ENCODE measurements around the gene C1orf105.

The C1orf105 gene

DNA sequence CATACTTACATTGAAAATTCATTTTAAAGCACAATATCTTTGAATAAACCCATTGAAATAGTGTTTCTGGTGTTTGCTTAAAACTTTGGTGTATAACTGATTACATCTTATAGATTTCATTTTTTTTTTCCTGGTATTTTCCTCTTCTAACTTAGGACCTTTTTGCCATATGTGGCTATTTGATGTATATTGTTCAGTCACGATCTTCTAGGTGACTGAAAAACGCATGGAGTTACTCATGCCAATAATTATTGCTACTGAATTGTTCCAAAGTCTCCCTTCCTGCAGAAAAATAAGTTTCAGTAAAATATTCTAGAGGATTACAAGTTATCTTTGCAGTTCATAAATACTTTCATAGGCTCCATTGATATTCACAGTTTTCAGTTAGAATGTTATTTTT, 22.9 kb upstream of the C1orf105 start:
- no peak for DNase-seq

DNA sequence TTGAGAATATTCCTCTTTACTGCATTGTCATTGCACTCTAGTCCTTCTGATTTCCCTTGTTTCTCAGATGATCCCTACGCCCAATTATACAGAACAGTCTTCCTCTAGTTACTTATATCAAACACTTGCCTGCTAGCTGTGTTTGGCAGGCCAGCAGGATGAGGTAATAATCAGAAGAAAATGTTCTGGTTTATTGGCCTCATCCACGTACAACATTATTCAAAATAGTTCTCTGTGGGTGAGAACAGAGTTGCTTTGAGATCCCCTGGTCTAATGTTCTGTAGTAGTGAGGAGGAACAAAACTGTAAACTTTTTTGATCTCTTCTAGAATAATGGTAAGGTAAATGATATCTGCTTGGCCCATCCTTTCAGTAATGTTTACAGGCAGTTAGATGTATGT, 22.3 kb upstream of the C1orf105 start:
- DNase-seq = no peak

DNA sequence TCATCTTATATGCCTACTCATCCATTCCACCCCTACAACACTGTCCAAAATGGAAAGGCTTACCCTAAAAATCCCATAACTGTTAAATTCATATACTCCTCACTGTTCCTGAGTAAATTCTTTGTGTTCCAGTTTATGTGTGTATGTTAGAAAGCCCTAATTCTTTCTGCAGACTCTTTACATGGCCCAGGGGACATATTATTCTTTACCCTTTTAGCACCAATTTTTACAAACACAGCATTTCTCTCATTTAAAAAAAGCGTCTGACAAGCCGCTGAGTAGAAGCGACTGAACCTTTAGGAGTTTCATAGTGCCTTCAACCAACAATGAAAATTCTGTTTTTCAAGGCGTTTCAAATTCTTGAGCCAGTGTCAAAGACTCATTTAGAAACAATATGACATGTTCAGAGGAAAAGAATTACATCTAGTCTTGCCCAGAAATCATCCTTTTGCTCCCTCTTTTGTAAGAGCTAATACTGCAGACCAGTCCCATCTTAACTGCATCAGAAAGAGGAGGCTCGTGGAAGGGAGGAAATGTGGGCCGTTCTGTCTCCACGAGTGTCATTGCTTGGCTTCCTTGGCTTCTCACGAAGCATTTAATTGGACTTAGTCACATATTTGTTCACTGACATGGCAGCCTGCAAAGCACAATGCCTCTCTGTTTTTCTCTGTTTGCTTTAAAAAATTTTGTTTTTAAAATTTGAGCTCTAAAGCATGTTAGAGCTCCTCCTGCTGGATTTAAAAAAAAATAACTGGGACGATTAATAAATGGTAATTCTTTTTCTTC, 21.3 kb upstream of the C1orf105 start:
- DNase-seq = no peak

DNA sequence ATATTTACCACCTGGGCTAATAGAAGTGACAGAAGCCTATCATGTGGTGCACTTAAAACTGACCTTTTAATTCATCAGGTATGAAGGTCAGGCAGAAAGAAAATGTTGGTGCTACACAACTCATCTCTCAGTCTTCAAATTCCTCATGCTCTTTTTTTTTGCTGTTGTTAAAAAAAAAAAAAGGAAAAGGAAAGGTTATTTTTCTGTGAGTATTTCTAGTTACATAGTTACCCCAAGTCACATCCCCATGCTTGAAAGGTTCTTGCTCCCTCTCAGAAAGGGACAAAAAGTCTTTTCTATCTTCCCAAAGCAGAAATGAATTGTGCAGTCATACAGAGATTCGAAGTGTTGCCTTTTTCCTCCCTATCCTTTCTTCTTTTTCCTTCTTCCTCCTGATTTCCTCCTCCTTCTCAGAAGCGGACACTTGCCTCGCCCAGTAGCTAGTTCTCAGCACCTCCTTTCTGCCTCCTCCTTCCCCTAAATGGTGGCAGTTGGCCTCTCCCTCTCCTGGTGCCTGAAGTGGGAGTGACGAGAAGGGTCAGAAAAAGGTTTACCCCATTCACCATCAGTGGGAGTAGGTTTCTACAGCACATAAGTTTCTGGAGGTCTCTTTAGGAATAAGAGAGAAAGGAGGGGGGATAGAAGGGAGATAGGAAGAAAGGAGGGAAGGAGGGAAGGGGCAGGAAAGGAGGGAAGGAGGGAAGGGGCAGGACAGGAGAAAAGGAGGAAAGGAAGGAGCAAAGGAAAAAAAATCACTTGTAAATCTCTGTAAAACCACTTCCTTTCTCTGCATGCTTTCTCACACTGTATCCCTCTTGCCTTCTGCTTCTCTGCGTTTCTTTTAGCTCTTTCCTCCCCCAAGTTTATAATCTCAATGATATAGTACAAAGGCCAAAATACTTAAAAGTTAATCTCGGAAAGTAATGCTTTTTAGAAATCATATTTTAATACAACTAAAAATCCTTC, 20.4 kb upstream of the C1orf105 start:
- DNase-seq = no peak

DNA sequence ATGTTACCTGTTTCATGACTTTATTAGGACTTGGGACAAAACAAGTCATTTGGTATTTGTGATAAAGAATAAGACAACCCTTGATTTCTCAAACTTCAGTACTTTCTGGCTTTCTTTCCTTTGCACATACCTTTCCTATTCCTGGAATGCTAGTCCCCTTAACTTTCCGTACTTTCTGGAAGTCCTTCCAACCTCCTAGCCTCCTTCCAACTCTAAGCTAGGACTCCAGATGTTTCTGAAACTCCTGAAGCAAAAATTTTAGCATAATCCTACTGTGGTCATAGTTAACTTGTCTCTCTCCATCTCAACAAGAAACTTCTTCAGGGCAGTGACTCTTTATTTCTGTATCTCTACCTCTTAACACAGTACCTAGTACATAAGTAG, 19.8 kb upstream of the C1orf105 start:
- no peak for DNase-seq

DNA sequence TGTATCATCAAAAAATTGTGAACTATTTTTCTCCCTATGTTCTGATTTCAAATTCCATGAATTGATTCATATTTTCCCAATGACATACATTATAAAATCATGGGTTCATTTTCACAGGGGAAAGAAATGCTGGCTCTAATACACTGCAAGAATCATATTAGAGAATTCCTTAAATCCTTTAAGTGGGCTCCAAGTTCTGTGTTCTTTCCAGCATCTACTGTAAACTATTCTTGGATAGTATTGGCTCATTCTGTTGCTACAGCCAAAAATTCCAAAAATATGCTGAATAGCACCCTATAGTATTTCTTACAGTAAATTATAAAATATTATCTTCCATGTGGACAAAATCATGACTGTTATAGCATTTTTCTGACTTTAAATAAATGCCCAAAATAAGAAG, 19.0 kb upstream of the C1orf105 start:
- no peak for DNase-seq

DNA sequence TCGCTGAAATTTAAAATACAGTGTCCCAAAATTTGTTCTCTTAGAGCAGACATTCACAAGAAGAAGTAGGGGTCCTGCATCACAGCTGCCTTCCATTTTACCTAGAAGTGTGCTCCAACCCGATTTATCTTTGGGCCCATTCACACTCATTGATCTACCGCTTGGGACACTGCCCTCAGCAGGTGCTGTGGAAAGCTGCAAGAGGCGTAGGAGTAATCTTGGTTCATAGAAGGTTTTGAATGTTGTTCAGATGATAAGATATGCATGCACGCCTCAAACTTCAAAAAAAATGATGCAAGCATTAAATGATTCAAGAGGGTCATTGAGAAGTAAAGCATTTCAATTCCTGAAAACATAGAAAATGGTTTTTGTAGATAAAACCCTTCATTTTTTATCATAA, 18.6 kb upstream of the C1orf105 start:
- DNase-seq = no peak

DNA sequence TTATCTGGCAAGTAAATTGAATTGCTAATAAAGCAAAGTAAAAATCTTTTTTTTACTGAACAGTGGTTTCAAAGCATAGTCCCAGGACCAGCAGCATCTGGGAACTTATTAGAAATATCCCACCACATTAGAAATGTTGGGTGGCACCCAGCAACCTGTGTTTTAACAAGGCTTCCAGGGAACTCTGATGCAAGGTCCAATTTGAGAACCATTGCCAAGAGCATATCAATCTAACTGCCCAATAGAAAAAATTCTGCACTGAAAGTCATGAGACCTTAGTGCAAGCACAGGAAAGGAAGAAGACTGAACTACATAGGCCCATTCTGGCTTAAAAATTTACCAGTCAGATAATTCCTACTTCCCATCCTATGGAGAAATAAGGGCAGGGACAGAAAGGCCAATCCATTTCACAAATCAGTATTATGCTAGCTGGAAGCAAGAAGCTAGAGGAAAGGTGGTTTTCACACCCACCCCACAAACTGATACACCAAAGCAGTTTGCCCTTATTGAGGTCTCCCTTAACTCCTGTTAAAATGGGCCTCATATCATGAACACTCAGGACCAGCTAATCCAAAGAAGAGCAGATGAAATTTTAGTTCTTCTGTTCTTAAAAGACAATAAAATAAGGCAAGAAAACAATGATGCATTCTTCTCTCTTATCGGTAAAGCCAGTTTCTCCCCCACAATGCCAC, 17.5 kb upstream of the C1orf105 start:
- DNase-seq = no peak

DNA sequence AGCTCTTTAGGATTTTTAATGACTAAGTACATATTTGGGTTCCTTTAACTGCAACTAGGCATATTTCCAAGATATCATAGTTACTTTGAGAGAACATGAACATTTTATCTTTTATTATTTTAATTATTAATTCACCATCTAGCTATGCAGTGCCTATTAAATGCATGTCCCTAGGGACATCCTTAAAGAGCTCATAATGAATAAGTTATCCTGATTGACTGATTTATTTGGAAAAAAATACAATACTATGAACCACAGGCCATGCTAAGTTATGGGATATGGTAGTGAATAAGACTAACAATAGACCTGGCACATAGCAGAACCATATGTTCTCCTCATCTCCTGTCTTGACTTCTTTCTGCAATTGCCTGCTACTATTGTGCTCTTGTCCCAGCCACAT, 16.4 kb upstream of the C1orf105 start:
- DNase-seq = peak; percentile 15

DNA sequence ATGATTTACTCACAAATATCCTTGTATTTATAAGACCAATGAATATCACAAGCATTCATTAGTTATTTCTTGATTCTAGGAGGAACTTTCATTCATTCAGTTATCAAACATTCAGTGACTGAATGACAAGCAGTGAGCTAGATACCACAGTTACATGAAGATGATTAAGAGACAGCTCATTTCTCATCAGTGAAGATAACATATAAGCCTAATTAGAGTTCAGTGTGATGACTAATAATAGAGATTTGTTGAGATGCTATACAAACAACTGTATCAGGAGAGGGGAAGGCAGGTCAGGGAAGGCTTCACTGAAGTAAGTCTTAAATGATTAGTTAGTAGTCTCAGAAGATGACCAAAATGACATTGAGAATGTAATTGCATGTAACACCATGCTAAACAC, 14.6 kb upstream of the C1orf105 start:
- no peak for DNase-seq

DNA sequence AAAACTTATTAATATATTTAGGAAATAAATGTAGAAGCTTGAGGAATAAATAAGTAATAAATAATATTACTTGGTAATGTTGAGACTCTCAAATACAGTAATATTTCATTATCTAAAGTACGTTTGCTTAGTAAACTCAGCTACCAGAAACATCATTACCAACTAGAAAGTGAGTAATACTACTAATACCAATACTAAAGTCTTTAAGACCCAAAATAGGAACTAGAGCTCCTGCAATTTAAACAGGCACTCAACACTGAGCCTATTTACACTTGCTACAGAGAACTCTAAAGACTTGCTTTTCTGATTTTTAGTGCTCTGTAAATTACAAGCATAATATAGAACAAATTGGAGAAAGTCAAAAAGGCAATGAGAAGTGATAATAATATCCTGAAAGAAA, 13.5 kb upstream of the C1orf105 start:
- DNase-seq = no peak

DNA sequence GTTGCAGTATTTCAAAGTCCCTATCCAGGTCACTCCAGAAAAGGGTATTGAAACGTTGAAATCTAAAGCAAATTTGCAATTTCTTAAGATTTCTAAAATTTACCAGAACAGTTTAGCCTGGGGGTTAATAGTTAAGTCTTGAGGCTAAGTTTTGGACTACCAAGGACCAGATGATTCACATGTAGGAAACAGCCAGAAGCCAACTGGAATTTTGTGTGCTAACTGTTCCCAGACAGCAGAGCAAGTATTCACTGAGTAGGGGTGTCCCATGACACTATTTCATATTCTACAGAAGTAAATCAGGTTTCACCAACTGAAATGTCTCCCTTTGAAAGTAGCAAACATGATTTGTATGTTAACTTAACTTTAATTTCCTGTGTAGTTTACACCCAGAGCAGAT, 11.5 kb upstream of the C1orf105 start:
- no peak for DNase-seq

DNA sequence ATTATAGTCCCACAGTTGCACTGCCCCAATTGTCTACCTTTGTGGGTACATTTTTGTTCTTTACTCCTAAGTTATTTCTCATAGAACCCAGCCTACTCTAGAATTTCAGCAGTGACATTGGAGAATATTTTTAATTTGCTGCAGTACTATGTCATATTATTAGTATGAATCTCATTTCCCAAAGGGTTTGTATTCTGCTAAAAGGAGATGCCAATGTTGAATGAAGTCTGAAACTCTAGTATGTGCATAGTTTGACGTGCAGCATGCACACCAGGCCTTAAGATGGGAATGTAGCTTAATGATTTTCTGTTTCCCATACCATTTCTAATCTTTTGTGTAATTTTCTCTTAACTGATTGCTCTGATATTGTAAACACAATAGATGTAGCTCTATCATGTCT, 10.5 kb upstream of the C1orf105 start:
- DNase-seq = no peak

DNA sequence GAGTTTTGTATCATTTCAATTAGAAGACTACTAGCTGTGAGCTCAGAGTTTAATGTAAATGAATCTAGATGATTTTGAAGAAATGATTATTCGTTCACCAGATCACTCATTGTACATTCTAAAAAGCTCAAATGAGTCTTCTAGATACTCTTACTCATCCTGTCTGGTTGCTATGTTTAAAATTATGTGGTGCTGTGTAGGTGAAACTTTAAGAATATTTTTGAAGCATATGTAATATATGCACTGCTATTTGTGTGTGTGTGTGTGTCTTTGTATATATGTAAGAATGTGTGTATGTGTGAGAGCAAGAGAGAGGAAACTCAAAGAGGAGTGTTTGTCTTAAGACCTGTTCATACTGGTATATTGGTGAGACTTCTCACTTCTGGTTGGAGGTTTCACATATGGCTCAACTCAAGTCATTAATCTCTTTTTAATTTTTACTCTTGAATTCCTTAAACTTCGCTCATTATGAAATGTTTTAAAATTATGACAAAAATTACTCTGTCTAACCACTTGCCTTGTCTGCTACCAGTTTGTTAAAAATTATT, 8.6 kb upstream of the C1orf105 start:
- no peak for DNase-seq

DNA sequence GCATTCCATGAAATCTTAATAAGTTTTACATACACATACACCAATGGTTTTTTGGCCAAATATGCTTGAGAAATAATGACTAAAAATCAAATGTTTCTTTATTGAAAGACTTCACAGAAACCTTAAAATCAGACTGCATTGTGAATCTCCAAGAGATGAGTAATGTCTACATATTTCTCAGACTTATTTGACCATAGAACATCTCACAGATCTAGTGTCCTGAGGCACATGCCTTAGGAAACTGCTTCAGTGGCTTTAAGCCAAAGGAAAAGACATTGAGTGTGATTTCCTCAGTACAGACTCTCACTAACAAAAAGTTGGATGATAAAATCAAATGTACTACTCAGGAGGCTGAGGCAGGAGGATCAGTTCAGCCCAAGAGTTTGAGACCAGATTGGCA, 6.2 kb upstream of the C1orf105 start:
- no peak for DNase-seq

DNA sequence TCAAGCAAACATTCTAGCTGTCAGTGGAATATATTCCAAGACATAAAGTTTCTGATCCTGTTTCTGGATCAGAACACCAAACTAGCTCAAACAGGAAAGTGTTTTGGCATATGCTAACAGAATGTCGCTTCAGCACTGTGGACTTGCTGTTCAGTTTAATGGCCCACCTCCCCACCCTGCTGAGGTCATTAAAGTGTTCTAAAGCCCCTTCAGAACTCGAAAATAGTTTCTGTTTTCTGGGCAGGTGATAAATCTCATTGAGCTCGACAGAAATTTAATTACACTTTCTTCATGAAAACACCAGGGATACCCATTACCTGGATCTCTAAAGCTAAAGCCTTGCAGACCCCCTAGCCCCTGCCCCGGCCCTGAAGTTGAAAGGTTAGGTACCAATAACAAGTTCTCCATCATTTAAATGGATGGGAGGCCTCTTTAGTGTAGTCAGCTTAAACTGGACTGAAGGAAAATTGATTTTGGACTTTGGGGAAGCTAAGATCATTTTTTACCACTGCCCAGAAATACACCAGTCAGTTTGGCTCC, 3.9 kb upstream of the C1orf105 start:
- DNase-seq = no peak

DNA sequence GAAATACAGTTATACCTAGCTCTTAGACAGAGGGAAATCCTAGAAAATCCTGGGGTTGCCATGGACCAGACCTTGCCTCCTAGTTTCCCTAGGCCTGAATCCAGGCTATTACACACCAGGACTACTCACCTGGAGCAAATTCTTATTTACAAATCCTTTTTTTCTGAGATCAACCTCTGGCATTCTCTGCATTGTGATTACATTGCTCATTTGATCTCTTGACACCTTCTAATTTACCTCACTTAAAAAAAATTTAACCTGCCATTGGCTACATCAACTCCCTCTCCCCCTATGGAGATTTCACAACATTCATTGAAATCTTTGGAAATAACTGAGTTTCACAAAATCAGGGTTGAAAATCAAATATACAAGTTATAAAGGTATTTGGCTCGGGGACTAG, 2.9 kb upstream of the C1orf105 start:
- DNase-seq = no peak

DNA sequence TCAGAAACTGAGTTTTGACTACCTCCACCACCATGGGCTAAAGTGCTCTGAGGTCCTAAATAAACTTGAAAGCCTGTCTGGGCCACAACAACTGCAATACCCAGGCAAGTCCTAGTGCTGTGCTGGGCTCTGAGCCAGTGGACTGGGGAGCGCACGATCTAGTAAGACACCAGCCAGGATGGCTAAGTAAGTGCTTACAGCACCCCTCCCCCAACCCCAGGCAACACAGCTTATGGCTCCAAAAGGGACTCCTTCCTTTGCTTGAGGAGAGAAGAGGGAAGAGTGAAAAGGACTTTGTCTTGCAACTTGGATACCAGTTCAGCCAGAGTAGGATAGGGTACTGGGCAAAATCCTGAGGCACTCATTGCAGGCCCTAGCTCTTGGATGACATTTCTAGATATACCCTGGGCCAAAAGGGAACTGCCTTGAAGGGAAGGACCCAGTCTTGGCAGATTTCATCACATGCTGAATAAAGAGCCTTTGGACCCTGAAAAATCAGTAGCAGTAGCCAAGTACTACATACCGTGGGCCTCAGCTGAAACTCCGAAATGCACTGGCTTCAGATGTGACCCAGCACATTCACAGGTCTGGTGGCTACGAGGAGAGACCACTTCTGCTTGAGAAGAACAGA, 1.6 kb downstream of the C1orf105 start:
- DNase-seq = no peak

DNA sequence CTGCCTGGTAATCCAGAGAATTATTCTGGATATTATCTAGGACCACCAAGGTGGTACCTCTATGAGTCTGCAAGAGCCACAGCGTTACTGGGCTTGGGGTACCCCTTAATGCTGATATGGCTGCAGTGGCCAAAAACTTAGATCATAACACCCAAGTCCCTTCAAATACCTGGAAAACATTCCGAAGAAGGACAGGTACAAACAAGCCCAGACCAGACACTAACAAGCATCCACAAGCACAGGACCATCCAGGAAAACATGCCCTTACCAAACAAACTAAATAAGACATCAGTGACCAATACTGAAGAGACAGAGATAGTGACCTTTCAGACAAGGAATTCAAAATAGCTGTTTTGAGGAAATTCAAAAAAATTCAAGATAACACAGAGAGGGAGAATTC, 2.9 kb downstream of the C1orf105 start:
- no peak for DNase-seq

DNA sequence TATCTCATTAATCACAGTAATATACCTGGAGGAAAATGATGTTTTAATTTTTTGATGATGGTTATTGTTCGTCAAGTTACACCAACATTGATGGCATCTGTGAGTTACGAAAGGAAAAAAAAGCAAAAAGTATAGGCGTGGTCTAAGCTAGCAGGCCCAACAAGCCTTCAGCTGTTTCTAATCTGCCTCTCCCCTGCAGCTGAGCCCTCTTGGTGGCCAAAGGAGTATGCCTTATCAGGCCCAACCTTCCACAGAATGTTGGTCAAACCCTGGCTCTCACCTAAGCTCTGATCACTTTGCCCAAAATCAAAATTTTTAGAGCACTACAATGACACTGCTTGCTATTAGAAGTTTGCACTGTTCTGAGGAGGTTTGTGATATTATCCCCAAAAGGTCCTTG, 4.9 kb downstream of the C1orf105 start:
- DNase-seq = no peak

DNA sequence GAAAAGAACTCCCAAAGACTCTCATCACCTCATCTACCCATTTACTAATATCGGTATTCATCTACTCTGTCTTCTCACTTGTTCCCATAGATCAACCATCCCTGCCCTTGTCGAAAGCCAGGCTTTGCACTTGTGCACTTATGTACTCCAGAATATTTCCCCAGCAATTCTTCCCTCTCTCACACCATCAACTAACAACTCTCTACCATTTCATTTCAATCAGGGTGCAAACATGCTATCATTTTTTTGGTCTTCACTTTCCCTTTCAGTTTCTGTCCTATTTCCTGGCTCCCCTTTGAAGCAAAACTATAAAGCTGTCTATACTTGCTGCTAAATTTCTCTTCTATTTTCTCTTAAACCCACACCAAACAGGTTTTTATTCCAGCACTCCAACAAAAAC, 6.7 kb downstream of the C1orf105 start:
- no peak for DNase-seq

DNA sequence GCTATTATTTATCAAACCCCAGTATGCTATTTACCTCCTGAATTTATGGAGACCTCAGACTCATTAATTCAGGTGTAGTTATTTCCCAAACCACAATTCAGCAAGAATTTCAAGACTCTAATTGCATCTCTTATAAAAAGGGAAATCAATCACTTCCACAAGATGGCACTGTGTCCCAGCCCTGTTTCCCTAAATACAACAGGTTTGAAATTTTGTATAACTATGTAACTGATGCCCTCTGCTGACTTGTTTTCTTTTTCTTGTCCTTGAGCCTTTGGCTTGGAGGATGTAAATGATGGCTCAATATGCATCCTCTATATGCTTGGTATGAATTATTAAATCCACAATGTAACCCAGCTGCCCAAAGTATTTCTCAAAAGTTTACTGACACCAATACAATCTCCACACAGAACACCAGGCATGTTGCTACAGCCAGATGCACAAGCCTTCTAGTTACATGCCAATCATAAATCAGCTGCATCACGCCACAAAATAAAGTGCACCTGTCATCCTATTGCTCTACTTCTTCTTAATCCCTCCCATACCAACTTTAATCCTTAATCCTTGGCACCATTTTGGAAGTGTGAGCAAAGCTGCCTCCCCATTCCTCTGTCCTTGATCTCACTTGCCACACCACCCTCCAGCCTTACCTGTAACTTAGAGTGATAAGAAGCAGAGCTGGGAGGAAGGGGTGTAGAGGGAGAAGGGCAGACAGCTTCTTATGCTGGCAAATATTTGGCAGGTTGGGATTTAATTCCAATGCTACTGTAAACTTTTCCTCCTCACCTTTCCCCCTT, 9.0 kb downstream of the C1orf105 start:
- DNase-seq = peak; percentile 28
